Measurements from ENCODE around the gene GSK3A.

Gene GSK3A

DNA sequence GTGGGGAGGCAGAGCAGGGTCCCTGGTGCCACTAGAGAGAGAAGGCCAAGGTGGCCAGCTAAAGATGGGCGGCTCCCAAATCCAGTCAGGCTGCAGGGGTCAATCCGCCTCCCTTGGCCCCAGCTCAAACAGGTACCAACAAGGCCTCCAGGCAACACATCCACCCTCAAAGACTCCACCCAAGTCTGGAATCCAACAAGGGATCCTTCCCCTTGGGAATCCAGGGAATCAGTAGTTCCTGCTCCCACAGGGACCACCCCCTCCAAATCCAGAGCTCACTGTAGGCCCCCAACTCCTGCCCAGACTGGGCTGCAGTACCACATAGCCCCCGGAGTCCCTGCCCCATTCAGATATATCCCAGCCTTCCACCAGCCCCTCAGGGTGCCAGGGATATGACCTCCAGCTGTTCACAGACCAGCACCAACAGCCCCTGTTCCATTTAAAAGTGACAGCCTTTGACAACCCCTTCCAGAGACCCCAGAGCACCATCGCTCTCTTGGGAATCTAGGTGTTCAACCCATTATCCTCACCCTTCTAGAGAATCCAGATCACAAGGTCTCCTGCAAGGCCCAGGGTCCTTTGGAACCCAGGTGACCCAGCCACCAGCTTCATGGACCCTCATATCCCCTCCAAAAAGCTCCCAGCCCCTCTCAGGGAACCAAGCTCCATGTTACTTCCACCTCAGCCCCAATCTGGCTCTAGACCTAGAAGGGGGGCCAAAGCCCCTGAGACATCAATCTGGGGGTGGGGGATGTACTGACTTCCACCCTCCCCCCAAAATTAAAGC, 9.4 kb upstream of the GSK3A start:
- intact Hi-C loops (cut with DNase I): no loop called here
- DNase-seq: no peak

DNA sequence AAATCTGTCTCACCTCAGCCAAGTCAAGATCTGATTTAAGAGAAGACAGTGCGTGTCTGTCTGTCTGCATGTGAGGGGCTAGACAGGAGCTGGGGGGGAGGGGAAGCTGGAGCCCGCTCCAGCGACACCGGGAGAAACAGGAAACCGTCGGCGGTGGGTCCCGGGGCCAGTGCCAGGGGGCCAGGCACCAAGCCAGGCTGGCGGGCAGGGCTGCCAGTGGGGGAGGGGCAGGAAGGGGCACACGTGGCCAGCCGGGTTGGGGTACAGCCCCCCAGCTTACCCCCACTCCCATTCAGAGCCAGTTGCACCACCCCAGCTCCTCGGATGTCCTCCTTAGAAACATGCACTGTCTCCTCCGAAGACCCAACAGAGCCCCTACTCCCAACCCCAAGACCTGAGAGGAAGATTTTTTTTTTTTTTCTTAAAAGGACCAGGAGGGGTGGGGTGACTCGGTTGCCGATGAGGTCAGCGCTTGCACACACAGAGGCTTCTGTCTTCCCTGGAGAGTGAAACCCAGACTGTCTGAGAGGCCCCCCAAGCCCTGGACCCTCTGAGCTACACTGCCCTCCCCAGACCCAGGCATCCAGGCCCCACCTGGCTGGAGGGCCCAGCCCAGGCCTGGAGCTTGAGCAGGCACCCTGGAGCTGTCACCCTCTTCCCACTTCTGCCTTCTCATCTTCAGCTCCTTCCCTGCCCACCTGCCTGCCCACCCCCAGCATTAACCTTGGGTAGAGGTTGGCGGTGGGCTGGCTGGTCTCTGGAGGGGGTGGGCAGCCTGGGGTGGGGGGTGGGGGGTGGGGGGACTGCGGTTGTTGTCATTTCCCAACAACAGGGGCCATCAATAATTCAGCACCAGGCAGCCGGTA, 8.5 kb upstream of the GSK3A start:
- DNase-seq: peak in 4 of 10 donors; percentile 36 to 89 (median 58)
- intact Hi-C loops (cut with DNase I): no loop called here

DNA sequence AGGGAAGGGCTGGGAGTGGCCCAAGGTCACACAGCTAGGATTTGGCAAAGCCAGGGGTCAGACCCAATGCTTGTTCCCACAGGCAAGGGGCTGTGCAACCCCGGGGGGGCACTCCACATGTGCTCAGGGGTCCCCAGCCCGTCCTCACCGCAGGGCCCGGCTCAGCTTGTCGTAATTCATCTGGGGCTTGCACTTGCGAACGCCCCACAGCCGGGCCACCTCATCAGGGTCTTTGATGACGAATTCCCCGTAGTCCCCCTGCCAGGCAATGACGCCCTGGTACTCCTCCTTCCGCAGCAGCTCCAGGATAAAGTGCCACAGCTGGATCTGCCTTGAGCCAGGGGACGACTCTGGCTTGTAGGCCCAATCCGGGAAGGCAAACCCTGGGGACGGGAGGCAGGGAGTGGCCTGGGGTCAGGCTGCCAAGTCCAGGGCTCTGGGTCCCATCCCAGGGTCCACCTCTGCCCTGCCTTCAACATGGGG, 7.8 kb upstream of the GSK3A start:
- intact Hi-C loops (cut with DNase I): no loop called here
- no peak for DNase-seq

DNA sequence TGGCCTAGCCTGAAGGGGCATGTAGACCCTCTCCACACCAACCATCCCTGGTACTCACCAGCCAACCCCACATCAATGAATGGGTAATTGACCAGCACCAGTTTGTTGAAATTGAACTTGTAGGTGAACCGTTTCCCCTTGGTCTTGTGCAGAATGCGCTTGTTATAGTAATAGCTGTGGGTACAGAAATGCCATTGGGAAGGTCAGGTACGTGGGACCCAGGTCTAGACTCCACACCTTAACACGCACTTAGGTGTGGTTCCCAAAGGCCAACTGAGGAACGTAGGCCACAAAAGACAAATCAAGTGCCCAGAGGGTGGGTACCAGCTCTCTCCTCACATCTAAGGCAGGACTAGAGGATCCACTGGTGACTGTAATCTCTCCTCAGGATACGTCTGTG, 7.4 kb upstream of the GSK3A start:
- no peak for DNase-seq
- intact Hi-C loops (cut with DNase I): loop anchor here (5.0 to 10.0 kb wide), 2 partner anchors 48 to 75 kb away; partner anchors contain the start of gene MEGF8

DNA sequence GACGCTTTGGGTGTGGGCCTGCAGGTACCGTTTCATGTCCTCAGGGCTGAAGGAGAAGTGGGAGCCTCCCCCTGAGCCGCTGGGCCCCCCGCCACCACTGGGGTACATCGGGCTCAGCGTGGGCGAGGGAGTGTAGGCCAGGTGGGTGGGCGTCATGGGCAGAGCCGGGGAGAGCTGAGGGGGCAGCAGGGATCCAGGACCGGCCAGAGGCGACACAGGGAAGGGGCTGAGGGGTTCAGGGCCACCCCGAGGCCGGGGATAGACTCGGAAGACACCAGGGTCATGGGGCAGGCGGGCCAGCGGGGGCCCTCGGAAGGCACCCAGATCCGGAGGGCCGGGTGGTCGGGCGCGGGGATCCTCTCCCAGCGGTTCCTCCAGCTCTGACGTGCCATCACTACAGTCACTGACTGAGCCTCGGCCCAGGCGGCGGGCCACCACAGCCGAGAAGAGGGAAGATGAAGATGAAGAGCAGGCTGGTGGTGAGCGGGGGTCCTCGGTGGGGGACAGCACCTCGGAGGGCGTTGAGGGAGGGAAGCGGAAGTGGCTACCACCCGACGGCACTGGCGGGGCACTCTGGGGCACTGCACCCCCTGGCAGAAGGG, 6.8 kb upstream of the GSK3A start:
- intact Hi-C loops (cut with DNase I): loop anchor here (5.0 to 10.0 kb wide), 2 partner anchors 48 to 76 kb away; partner anchors contain the start of gene MEGF8
- peak in 1 of 10 donors; percentile 68 for DNase-seq

DNA sequence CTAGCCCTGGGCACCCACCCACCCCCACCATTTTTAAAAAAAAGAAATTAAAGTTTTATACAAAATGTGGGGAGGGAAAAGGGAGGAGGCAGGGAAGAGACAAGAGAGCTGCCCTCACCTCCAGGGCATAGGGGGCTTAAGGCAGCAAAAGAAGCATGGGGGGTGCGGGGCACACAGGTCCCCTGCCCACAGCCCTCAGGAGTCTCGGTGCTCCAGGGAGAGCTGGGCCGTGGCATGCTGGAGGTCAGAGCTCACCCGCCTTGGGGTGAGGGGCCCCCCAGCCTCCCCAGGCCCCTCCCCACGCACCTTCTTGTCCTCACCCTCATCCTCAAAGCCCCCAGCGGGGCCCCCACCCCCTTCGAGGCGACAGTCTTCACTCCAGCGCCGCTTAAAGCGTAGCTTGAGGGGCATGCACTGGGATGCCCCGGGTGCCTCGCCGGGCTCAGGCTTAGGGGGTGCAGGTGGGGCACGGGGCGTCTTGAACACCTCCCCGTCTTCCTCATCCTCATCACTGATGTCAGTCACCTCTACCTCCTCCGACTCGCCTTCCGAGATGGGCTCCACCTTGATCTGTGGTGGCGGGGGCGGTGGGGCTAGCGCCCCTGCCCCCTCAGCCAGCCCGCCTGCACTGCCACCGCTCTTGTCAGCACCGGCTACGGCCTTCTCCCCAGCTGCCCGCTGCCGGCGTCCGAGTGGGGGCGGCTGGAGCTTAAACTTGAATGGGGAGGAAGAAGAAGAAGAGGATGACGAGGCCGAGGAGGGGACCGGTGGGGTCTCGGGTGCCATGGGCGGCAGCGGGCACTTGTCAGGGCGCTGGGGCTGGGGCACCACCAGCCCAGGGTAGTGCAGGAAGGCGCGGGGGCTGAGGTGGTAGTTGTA, 6.1 kb upstream of the GSK3A start:
- intact Hi-C loops (cut with DNase I): loop anchor here (5.0 to 10.0 kb wide), 2 partner anchors 49 to 76 kb away; partner anchors contain the start of gene MEGF8
- DNase-seq: peak in 2 of 10 donors; percentile 89 to 91

DNA sequence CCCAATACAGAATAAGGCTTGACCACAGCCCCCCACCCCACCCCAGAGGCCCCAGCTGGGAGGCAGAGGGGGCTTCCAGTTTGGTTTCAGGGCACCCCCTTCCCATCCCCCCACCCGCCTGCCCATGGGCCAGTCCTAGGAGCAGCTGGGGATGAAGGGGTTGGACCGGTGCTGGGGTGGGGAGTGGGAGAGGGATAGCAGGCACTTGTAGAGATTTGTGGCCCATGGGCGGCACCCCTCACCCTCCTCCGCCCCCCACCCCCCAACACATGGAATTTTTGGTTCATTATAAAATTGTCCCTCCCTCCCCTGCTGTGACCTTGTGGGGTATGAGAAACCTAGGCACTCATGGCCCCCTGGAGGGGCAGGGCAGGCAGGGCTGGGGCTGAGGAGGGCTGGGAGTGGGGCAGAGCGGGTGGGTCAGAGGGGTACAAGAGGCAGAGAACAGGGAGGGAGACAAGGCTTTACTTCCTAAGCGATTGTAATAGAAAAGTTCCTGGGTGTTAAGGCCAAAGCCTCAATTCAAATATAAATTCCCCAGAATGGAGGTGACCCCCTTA, 5.3 kb upstream of the GSK3A start:
- DNase-seq: peak in 1 of 10 donors; percentile 75
- intact Hi-C loops (cut with DNase I): loop anchor here (5.0 to 10.0 kb wide), 2 partner anchors 50 to 77 kb away; partner anchors contain the start of gene MEGF8

DNA sequence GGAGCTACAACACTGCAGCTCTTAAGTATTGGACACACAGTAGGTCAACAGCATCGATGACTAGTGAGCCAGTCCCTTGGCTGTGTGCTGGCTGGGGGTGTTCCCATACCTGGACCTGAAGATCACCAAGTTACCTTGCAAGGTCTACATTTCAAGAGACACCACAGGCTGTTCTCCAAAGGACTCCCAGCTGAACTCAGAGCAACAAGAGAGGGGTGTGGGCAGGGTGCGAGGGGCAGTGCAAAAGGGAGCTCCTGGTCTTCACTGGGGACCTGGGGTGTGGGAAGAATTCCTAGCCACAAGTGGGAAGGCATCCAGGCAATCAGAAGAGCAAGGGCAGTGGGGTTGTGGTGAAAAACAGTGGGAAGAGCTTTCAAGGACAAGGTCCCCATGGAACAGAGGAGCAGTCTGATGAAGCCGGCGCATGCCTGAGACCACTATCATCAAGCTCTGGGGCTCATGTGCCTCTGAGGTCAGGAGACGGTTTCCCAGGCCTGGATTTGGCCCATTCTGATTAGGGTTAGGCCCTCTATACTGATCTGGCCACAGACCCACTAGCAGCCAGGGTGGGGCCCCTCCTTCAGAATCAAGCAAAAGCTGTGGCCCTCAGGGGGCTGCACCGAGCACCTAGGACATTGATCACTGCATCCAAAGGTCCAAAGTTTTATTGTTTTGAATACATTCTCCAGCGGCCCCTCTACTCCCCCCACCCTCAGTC, 4.7 kb upstream of the GSK3A start:
- intact Hi-C loops (cut with DNase I): loop anchor here (1.0 to 10.0 kb wide), 3 partner anchors 32 to 78 kb away; partner anchors contain the start of gene MEGF8
- no peak for DNase-seq

DNA sequence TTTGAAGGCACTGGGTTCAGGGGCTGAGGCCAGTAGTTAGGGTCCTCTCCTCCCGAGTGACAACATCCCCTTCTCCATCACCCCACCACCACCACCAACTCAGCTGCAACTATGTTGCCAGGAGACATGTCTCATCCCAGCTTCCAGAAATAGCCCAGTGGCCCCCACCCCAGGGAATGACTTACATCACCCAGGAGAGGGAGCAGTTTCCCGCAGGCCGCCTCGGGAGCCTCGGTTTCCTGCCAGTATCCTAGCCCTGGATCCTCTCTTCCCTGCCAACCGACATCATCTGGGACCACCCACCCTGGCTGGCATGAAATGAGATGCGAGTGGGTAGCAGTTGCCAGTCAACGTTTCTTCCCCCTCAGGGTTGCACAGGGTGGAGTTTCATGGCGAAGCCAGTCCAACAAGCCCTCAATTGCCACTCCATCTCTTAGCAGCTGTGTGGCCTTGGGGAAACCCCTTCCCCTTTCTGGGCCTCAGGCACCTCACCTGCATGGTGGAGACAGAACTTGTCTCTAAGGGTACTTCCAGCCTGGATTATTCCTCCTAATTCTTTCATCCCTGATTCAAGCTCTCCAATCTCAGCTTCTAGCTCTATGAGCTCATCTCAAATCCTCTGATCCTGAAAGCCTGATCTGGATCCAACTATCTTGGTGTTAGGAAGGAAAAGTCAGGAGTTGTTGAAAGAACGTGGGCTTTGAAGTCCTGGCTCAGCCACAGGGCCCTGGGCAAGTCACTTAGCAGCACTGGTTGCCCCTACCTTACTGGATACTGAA, 3.9 kb upstream of the GSK3A start:
- intact Hi-C loops (cut with DNase I): loop anchor here (1.0 to 10.0 kb wide), 3 partner anchors 33 to 78 kb away; partner anchors contain the start of gene MEGF8
- peak; percentile 75 to 99 (median 86) for DNase-seq

DNA sequence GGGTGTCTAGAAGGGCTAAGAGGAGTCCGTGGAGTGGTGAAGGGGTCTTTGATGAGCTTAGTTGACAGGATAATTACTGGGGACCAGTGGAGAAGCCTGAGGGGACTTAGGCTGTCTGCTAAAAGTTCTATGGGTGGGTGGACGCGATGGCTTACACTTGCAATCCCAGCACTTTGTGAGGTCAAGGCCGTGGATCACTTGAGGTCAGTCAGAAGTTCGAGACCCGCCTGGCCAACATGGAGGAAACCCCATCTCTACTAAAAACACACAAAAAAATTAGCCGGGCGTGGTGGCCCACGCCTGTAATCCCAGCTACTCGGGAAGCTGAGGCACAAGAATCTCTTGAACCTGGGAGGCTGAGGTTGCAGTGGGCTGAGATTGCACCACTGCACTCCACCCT, 2.8 kb upstream of the GSK3A start:
- intact Hi-C loops (cut with DNase I): loop anchor here (5.0 to 10.0 kb wide), 2 partner anchors 52 to 80 kb away; partner anchors contain the start of gene MEGF8
- DNase-seq: no peak

DNA sequence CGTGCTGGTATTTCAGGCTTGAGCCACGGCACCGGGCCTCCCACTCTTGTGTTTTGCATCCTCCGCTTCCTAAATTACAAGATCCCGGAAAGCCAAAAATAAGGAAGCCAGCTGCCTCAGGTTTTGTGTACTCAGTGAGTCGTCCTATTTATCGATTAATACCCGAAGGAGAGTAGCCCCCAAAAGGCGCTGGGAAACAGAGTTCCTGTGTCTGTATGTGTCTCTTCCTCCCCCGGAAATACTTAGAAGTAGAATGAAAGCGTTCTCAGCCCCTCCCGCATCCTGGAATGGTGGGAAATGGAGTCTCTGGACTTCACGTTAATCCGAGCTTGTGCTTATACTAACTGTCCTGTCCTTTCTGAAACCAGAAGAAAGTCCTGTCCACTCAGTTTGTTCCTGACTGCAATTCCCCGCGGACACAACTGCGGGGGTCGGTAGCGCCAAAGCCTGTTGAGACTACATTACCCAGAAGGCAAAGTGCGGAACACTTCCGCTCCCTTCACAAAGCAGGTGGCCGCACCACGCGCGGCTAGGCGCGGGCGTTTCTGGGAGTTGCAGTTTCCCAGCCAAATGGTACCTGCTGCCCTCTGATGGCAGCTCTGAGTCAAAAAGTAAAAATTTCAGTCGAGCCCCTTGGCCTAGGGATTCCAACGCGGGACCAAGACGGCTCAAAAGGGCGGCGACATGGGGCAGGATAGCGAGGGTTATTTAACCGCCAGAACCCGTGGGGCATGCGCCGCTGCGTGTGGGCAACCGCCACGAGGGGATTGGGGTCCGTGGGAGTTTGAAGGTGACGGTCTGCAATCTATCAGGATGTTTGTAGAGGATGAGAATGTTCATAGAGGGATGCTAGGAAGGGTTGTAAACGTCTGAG, 2.2 kb upstream of the GSK3A start:
- intact Hi-C loops (cut with DNase I): loop anchor here (5.0 to 10.0 kb wide), 2 partner anchors 53 to 80 kb away; partner anchors contain the start of gene MEGF8
- peak; percentile 89 to 99 (median 92) for DNase-seq

DNA sequence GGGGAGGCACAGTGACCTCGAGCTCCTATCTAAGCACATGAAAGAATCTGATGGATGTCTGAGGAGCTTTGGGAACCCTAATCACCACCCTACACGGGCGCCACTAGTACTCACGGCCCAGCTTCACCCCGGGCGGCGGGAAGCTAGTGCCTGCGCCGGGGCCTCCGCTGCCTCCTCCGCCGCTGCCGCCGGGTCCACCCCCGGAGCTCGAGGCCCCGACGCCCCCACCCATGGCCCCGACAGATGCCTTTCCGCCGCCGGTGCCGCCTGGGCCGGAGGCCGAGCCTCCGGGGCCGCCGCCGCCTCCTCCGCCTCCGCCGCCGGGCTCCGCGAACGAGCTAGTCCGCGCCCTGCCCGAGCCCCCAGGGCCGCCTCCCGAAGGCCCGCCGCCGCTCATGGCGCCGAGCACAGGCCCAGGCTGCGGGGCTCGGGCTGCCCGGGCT, 312 bp downstream of the GSK3A start:
- DNase-seq: peak in 2 of 10 donors; percentile 78 to 82
- intact Hi-C loops (cut with DNase I): loop anchor here (10.0 kb wide), 1 partner anchor 83 kb away; the partner anchor contains the start of gene MEGF8

DNA sequence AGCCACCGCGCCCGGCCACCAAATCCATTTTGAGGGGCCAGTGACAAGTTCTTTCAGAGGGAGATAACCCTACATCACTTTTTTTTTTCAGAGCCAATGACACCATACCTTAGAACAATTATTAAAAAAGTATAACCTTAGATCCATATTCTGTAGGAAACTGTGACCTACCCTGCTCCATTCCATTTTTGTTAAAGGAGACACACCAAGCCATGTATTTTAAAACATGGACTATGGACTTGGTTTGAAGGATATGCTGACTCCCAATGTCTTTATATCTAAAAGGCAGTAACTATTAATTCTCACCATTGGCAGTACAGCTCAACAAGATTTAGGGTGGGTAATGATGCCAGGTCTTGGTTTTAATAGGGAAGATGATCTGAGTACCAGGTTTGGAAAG, 1.1 kb downstream of the GSK3A start:
- intact Hi-C loops (cut with DNase I): loop anchor here (10.0 kb wide), 1 partner anchor 84 kb away; the partner anchor contains the start of gene MEGF8

DNA sequence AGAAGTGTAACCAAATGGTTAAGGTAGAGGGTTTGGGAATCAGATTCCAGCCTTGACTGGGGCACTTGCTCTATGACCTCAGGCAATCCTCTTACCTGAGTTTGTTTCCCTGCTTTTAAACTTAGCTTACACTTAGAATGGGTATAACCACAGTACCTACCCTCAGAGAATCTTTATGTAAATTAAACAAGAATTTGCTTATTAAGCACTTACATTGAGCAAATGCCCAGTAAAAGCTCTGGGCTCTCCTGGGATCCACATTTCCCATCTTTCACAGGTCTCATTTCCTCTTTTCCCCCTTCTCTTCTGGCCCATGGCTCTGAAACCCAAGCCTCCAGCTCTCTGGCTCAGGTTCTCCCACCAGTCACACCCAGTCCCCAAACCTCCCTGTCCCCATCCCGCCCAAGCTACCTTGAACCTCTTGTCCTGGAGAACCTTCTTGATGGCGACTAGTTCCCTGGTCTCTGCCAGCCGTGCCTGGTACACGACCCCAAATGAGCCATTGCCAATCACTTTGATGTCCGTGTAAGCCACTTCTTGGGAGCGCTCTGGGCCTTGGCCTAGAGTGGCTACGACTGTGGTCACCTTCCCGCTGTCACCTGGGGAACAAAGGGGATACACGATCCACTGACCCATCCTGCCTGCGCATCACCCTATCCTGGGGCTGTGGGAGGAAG, 2.7 kb downstream of the GSK3A start:
- no peak for DNase-seq
- intact Hi-C loops (cut with DNase I): loop anchor here (10.0 kb wide), 1 partner anchor 85 kb away; the partner anchor contains the start of gene MEGF8

More for the DNA sequence above, 1.1 kb downstream of the GSK3A start:
- DNase-seq: no peak

DNA sequence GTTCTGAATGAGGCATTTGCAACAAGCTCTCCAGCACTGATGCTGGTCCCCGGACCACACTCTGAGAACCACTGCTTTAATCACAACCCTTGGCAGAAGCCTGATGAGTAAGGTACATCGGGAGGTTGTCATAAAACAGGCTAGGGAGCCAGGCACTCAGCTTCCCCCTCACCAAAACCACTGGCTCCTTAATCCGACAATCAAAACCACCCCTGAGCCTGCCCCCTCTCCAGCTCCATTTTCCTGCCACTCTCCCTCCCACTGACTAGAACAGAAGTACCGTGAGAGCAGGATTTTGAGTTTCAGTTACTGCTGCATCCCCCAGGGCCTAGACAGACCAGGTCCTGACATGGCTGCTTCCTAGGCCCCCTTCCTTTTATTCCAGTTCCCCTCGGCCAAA, 7.2 kb downstream of the GSK3A start:
- peak in 2 of 10 donors; percentile 6 to 37 for DNase-seq
- intact Hi-C loops (cut with DNase I): no loop called here

DNA sequence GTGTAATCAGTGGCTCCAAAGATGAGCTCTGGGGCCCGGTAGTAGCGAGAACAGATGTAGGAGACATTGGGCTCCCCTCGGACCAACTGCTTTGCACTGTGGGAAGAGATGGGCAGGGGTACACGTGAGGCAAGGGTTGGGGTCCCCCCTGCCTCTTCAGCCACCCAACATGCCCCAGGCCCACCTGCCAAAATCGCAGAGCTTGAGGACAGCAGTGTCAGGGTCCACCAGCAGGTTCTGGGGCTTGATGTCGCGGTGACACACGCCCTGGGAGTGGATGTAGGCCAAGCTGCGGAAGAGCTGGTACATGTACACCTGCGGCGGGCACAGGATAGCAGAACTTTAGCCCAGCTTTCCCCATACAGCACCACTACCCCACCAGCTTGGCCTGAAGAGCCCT, 8.0 kb downstream of the GSK3A start:
- intact Hi-C loops (cut with DNase I): no loop called here
- peak in 2 of 10 donors; percentile 30 to 61 for DNase-seq
